Fibroblast of skin of right biceps (primary cell): ENCODE results near the gene CBLL1.

Source experiments
- DNase-seq: peaks from one replicate; pipeline ENCODE4 v3.0.0-alpha.2; 2013

The CBLL1 gene

GRCh38 chr7:107743567-107744344, at the start of gene CBLL1:
CBLL1 (plus strand) TSS chr7:107744142; CDS start chr7:107744164, 22 bp downstream.
- DNase-seq, result peak; percentile 96

- peak; percentile 35 for DNase-seq
Observed at GRCh38 chr7:107694386-107694785, 49.6 kb upstream of the CBLL1 start.

GRCh38 chr7:107696330-107696946, 47.5 kb upstream of the CBLL1 start:
- peak; percentile 37 for DNase-seq

DNA sequence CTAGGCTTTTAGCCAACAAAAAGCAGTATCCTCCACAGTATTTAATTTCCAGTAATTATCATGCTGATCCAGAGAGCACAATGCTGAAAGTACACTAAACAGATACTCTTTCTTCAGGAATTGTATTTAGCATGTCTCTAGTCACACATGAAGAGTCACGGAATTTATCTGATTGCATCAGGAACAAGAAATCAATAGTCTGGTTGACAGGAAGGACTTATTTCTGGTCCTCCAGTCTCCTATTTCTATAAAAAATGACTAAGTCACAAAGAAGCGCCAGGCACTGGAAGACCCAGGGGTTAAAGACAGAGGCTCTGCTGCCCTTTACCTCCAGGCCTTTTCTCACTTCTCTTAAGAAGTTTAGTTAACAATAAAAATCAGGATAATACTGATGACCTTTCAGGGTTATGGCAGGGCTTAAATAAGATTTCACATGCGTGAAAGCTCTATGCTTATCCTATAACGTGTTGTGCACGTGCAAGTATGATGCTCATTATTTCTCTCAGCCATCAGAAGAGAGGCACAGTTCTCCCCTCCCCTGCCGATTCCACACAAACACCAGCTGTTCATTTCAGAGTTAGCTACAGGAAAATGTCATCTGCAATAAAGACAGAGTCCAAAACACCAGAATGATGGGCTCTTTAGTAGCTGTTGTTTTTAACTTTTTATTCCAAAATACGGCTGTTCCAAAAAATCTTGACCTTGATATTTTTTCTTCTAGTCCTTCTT, 46.5 kb upstream of the CBLL1 start:
- no peak for DNase-seq

DNA sequence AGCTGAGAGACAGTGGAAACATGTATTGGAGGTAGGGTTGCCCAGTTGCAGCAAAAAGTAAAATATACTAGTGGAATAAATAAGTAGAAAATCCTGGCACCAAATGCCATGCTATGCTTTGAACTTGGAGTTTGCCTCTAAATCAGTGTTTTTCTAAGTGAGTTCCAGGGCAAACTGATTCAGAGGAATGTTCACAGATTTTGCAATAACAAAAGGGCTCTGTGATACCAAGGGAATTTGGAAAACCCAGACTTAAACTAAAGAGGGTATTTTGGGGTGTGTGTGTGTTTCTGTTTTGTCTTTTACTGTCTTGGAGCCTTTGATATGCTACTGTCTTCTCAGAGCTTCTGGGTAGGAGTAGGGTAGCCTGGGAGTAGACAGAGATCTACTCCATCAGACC, 43.4 kb upstream of the CBLL1 start:
- DNase-seq, result no peak

GRCh38 chr7:107701191-107701590, 42.8 kb upstream of the CBLL1 start:
- DNase-seq, result no peak

GRCh38 chr7:107703219-107703618, 40.7 kb upstream of the CBLL1 start:
- DNase-seq, result no peak

DNA sequence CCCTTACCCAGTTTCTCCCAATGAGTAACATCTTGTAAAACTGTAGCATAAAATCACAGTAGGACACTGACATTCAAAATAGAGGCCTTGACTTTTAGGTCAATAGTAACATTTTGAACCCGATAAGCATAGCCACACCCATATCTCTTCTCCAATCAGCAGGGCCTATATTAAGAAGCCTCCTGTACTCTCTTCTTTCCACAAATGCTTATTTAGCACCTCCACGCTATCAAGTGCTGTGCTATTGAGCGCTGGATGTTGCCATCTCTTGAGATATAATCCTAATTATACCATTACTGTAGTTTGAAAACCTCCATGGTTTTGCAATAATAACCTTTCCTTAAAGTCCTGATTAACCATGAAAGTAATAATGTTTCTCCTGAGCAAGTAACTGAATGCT, 40.1 kb upstream of the CBLL1 start:
- DNase-seq, result no peak

GRCh38 chr7:107708956-107709355, 35.0 kb upstream of the CBLL1 start:
- peak; percentile 8 for DNase-seq

DNA sequence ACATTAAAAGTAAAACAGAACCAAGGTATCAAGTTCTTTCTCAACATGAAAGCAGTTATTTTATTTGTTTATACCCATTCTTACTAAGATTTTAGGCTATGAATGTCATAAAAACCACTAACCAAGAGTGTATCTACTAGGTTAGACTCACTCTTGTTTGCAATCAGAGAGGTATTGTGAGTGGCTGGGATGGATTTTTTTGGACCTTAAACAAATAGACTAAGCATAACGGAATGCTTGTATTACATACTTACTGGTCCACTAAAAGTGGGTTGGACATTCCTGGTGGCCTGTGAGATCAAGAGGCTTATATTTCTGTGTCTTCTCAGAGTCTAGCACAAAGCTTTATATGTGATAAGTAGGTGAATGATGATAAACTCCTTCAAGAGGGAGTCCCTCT, 32.6 kb upstream of the CBLL1 start:
- DNase-seq, result peak; percentile 53

- DNase-seq, result no peak
Observed at GRCh38 chr7:107712025-107712424, 31.9 kb upstream of the CBLL1 start.

- no peak for DNase-seq
Observed at GRCh38 chr7:107712896-107713295, 31.0 kb upstream of the CBLL1 start.

GRCh38 chr7:107715531-107715930, 28.4 kb upstream of the CBLL1 start:
- peak; percentile 22 for DNase-seq

DNA sequence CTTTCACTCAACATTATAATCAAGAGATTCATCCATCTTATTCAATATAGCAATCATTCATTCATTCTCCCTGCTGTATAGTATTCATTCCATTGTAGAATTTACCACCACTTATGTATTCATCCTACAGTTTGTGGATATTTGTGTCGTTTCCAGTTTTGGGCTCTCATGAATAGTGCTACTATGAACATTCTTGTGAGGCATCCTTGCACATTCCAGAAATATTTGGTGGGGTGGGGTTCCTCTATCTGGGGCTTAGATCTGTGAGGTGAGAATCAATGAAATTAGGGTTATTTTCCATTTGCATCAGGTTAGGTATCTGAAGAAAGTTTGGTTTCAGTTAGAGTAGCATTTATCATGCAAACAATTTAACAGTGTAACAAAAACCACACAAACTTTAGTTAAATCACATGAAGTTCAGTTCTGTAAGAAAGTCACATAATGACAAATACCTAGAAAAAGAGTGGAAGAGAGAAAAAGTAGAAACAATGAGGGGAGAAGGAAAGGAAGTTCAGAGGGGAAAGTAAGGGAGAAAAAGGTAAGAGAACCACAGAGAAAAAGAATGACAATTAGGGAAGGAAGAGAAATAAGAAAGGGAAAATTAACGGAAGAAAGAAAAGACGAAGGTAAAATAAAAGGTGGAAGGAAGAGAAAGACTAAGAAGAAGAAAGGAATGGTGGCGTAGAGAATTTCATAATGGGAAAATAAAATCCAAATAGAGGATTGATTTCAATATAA, 25.3 kb upstream of the CBLL1 start:
- no peak for DNase-seq

DNA sequence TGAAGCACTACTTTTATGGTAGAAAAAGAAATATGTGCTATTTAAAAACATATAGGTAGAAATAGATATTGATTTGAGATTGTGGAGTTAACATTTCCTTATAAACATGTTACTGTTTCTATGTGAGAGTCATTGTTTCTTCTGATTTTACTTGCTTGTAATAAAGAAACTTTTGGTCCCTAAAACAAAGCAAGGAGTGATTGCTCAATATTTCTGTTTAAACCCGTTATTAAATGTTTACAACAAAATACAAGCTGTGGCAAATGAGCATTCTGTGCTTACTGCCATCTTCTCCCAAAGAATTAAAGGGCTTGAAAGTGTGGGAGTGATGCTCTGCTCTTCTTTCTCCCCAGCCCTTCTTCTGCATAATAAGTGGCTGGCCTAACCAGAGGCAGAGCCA, 22.7 kb upstream of the CBLL1 start:
- no peak for DNase-seq

DNA sequence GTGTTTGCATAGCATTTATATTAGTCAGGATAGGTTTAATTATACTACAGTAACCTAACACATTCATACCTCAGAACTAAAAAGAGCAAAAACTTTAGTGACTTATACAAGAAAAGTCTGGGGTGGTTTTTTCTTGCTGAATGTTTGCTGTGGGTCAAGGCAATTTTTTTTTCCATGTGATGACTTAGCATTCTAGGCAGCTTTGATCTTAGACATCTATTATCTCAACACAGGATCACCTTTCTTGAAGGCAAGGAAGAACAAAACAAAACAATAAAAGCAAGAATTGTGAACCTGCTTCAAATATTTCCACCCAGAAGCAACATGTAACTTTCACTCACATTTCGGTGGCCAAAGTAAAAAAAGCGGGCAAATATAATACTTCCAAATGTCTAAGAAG, 20.7 kb upstream of the CBLL1 start:
- no peak for DNase-seq

GRCh38 chr7:107725138-107725740, 18.7 kb upstream of the CBLL1 start:
- DNase-seq, result peak; percentile 65

DNA sequence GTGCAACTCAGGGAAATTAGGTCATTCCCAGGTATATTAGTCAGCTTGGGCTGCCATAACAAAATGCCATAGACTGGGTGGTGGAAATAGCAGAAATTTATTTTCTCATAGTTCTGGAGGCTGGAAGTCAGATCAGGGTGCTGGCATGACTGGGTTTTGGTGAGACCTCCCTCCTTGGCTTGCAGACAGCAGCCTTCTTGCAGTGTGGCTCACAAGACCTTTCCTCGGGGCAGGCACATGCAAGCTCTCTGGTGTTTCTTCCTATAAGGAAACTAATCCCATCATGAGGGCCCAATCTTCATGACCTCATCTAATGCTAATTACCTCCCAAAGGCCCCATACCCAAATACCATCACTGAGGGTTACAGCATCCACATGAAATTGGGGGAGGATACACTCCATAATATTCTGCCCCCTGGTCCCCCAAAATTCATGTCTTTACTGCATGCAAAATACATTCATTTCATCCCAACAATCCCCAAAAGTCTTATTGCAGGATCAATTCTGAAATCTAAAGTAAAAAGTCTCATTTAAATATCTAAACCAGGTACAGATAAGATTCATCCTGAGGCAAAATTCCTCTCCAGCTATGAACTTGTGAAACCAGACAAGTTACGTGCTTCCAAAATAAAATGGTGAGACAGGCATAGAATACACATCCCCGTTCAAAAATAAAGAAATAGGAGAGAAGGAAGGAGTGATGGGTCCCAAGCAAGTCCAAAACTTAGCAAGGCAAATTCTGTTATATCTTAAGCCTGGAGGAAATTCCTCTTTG, 17.4 kb upstream of the CBLL1 start:
- DNase-seq, result no peak

DNA sequence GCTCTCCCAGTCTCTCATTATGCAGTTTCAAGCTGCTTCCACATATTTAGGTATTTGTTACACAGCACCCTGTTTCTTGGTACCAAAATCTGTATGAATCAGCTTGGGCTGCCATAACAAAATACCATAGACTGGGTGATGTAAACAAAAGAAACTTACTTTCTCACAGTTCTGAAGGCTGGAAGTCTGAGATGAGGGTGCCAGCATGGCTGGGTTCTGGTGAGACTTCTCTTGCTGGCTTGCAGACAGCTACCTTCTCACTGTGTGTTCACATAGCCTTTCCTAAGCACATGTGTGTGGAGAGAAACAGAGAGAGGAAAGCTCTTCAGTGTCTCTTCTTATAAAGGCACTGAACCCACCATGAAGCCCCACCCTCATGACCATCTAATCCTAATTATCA, 15.7 kb upstream of the CBLL1 start:
- no peak for DNase-seq

DNA sequence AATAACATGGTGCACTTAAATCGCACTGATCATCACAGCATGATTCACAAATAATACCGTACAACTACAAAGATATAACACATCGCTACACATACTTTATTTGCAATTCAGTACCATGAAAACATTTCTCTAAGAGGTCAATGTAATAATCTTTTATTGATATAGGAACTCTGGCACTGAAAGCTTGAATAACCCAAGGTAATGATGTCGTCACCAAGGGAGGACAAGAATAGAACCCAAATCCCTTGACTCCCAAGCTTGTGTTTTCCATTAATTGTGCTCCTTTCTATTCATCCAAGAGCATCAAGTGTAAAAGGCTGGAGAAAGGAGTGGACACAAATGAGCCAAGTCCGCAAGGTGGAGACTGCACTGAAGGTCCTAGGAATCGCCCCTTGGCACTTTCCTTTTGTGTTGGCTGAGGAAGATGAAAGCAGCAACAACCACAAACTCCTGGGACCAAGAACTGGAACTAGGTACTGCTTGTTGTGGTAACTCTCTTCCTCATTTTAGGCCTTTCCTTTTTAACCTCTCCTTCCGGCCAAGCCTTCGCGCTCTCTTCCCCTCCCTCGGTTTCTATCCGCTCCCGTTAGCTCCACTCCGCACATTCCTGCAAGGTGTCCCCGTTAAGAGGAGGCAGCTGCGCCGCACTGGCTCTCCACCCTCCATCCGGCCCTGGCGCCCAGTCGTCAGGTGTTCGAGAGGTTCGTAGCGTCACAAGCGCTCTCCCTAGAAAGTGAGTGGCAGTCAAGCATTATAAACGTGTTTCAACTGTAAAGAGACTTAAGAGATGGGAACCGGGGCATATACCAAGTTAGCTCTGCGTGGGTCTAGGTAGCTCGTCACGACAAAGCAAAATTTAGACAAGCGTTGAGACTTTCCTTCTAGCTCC, 1.0 kb upstream of the CBLL1 start:
- DNase-seq, result no peak

GRCh38 chr7:107744345-107744750, 406 bp downstream of the CBLL1 start:
- no peak for DNase-seq
